Peyer's patch (tissue), 4 donors: ENCODE measurements around the gene KRT9. TPM values are rescaled to one million over a fixed set of nuclear protein-coding genes. Genes with fewer than 3 reads are reported as not detected.
"Not testable (repeated sequence)": the region's sequence is repeated elsewhere in the genome, so short reads cannot be mapped to it uniquely, and the experiment has no call there.

Experiments
- DNase-seq, 3 donors: peaks; one replicate each; pipeline ENCODE4 v3.0.0-alpha.2; 2017 to 2019
- H3K27ac ChIP-seq, 4 donors: fragments of 200-600 bp; sonication (generic); one replicate each; pipeline ENCODE4 v1.5.1; 2016 to 2019
- H3K27me3 ChIP-seq, 2 donors: fragments of 200-600 bp; sonication (generic); one replicate each; pipeline ENCODE4 v1.5.1; 2019
- H3K36me3 ChIP-seq, 3 donors: fragments of 200-600 bp; sonication (generic); one replicate each; pipeline ENCODE4 v1.5.1; 2016 to 2019
- H3K4me1 ChIP-seq, 4 donors: fragments of 200-600 bp; sonication (generic); one replicate each; pipeline ENCODE4 v1.5.1; 2016 to 2019
- H3K4me3 ChIP-seq, 4 donors: fragments of 200-600 bp; sonication (generic); 1 replicate in 3 of 4; 2 replicates in 1 of 4; pipeline ENCODE4 v1.5.1; 2016 to 2019; ENCODE audit warnings: mild to moderate bottlenecking in 1 of 4
- H3K9me3 ChIP-seq, 4 donors: fragments of 200-600 bp; sonication (generic); one replicate each; pipeline ENCODE4 v1.5.1; 2016 to 2019; ENCODE audit warnings: mild to moderate bottlenecking in 1 of 4
- POLR2A ChIP-seq, 2 donors: fragments of 450-650 bp; IDR thresholded peaks; one replicate each; pipeline ENCODE4 v1.5.1; 2017; ENCODE audit warnings: antibody characterized with exemption in 2 of 2, mild to moderate bottlenecking in 2 of 2, moderate library complexity in 2 of 2
- total RNA-seq, 4 donors: library from RNA; depleted of rRNA; stranded (reverse); fragments of >200 nt; gene quantifications; one replicate each; pipeline ENCODE4 v1.1.0, GENCODE V29; 2016
- TF ChIP-seq, protein P1 (sequence below), 6 experiments: fragments of 450-650 bp in 4 of 6; fragments of 200-600 bp in 2 of 6; sonication (generic) in 1 of 6; IDR thresholded peaks; one replicate each; pipeline ENCODE4 v1.5.1; 2017 to 2019; ENCODE audit warnings: antibody characterized with exemption in 6 of 6, mild to moderate bottlenecking in 3 of 6, moderate library complexity in 1 of 6

KRT9 gene
- total RNA-seq, 4 donors from 2014 or later, result not detected

DNA sequence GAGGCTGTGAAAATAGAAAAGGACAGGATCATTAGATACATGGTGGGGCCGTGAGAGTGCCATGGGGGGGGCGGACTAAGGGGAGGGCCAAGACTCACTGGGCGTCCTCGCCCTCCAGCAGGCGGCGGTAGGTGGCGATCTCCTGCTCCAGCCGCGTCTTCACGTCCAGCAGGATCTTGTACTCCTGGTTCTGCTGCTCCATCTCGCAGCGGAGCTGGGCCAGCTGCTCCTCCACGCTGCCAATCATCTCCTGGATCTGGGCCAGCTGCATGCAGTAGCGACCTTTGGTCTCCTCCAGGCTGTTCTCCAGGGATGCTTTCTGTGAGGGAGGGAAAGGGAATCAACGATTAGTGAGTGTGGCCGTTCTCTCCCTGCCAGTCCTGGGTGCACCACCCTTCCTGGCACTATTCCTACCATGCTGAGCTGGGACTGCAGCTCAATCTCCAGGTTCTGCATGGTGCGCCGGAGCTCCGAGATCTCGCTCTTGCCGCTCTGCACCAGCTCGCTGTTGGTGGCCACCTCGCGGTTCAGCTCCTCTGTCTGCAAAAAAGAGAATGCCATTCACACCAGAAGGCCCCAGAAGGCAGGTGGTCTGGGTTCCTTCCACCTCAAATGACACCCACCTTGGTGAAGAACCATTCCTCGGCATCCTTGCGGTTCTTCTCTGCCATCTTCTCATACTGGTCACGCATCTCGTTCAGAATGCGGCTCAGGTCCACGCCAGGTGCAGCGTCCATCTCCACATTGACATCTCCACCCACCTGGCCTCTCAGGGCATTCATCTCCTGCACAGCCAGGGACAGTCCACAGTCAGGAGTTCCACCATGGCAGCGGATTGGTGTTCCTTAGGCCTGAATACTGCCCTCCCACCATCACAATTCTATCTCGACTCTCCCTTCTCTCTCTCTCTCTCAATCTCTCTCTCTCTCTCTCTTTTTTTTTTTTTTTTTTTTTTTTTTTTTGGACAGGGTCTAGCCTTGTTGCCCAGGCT is 11.6 kb upstream of the KRT9 start:
- peak in 2 of 3 donors; percentile 89 to 90 for DNase-seq
- Histone ChIP-seq H3K4me3 (no peak overlapping the region), H3K4me1 (peaks cover 0 to 16% (median 0%) of the 10 kb centered on the region in 4 donors), H3K27ac (peak overlapping the region in 1 of 4 donors; percentile 42), H3K36me3 (no peaks in the 10 kb centered on the region), H3K9me3 (no peaks in the 10 kb centered on the region), H3K27me3 (no peaks in the 10 kb centered on the region)
- TF ChIP-seq POLR2A (IDR thresholded peaks at IDR 0.05), result peak in 1 of 2 donors; percentile 16
- TF ChIP-seq, protein P1, sequence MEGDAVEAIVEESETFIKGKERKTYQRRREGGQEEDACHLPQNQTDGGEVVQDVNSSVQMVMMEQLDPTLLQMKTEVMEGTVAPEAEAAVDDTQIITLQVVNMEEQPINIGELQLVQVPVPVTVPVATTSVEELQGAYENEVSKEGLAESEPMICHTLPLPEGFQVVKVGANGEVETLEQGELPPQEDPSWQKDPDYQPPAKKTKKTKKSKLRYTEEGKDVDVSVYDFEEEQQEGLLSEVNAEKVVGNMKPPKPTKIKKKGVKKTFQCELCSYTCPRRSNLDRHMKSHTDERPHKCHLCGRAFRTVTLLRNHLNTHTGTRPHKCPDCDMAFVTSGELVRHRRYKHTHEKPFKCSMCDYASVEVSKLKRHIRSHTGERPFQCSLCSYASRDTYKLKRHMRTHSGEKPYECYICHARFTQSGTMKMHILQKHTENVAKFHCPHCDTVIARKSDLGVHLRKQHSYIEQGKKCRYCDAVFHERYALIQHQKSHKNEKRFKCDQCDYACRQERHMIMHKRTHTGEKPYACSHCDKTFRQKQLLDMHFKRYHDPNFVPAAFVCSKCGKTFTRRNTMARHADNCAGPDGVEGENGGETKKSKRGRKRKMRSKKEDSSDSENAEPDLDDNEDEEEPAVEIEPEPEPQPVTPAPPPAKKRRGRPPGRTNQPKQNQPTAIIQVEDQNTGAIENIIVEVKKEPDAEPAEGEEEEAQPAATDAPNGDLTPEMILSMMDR (IDR thresholded peaks at IDR 0.05), result peak in 4 of 6 experiments; percentile 13 to 56 (median 50)

DNA sequence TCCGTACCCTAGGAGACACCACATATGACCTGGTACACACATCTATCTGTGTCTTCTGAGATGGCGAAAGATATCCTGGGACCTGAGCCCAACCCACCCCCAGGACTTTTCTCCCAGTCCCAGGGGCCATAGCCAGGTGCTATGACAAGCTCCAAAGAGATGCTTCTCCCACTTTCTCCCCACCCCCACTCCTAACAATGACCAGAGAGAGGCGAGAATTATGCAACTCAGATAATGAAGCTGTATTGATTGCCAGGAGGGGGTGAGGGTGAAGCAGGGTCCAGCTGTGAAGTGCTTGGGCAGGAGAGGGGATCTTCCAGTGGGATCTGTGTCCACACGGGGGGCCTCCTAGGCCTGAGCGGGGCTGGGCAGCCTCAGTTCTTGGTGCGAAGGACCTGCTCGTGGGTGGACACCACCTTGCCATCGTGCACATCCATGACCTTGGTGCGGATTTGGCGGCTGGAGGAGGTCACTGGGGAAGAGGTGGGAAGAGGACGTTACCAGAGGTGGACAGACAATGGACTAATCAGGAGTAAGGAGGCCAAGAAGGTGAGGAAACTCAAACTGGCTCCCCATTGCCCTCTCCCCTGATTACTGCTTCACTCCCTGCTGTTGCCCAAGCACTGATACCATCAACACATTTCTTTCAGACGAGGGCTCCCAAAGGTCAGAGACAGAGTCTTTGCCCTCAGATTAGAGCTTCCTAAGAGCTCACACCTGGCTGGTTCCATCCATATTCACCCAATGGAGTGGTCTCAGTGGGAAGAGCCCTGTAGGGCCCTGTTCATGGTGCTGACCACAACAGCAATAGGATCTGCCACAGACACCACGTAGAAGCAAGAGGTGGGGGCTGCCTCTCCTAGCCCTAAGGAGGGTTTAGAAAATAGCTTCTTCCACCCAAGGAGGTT is 10.5 kb upstream of the KRT9 start:
- Histone ChIP-seq H3K27ac (peak overlapping the region in 1 of 4 donors; percentile 42), H3K4me1 (peaks cover 0 to 16% (median 0%) of the 10 kb centered on the region in 4 donors)
- not testable (repeated sequence) for H3K9me3 ChIP-seq, H3K27me3 ChIP-seq, H3K4me3 ChIP-seq, DNase-seq, H3K36me3 ChIP-seq

DNA sequence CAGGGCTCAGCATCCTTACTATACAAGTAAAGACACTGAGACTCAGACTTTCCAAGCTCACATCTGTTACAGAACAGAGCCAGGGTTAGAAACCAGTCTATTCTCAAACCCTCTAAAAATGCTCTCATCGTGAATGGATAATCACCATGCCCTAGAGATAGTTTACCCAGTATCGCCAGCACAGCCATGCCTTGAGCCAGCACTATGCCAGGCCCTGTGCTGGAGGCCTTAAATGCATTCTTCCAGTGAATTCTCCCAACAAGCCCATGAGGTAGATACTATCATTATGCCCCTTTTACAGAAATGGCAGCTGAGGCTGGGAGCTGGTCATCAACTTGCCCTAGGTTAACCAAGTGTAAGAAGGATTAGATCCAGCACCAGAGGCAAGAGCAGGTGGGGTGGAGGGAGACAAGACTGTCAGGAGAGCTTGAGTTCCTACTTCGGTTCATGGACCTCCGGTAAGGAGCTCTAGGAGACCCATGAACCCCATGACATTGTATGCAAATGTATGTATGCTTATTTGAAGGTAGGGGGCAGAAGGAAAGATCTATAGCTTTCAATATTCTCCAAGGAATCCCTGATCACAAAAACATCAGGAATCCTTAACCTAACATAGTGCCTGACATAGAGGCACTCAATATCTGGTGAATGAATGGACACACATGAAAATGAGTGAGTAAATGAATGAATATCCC is 9.7 kb upstream of the KRT9 start:
- TF ChIP-seq POLR2A (IDR thresholded peaks at IDR 0.05), result no peak
- TF ChIP-seq, protein P1 (IDR thresholded peaks at IDR 0.05), result no peak
- Histone ChIP-seq H3K4me1 (peaks cover 0 to 22% (median under 1%) of the 10 kb centered on the region in 4 donors), H3K36me3 (no peaks in the 10 kb centered on the region)

DNA sequence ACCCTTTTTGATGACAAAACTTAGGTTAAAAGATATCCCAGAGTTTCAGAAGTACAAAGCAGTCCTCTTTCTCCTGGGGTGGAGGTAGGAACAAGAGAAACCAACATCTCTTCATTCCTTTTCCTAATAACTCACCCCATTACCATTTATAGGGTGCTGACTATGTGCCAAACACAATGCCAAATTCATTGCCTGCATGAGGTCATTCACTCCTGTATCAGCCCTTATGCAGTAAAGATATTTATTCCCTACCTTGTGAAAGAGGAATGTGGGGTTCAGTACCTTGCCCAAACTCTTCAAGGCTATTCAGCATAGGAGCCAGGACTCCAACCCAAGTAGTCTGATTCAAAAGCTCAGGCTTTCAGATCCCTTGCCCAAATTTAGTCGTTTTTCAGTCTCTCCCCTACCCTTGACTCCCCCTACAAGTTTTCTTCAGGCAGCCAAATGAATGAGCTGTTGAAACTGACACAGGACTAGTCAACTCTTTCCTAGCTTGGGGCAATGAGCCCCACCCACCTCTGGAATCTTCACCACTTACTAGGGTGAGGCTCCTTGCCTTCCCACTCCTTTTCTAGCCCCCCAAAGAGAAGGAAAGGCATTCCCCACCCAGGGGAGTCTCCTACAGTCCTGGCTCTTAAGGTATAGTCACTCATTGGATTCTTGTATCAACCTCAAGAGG is 9.0 kb upstream of the KRT9 start:
- H3K36me3 ChIP-seq, result no peaks in the 10 kb centered on the region
- H3K27me3 ChIP-seq, result no peaks in the 10 kb centered on the region
- no peak for TF ChIP-seq POLR2A (IDR thresholded peaks at IDR 0.05)
- TF ChIP-seq, protein P1 (IDR thresholded peaks at IDR 0.05), result no peak
- H3K9me3 ChIP-seq, result no peaks in the 10 kb centered on the region
- H3K4me3 ChIP-seq, result no peak overlapping the region
- peaks cover 0 to 24% (median 1%) of the 10 kb centered on the region in 4 donors for H3K4me1 ChIP-seq
- DNase-seq, result no peak
- H3K27ac ChIP-seq, result no peak overlapping the region

More for the DNA sequence above, 9.7 kb upstream of the KRT9 start:
- no peak for DNase-seq
- Histone ChIP-seq H3K27ac (no peak overlapping the region), H3K9me3 (no peaks in the 10 kb centered on the region), H3K27me3 (no peaks in the 10 kb centered on the region), H3K4me3 (no peak overlapping the region)

DNA sequence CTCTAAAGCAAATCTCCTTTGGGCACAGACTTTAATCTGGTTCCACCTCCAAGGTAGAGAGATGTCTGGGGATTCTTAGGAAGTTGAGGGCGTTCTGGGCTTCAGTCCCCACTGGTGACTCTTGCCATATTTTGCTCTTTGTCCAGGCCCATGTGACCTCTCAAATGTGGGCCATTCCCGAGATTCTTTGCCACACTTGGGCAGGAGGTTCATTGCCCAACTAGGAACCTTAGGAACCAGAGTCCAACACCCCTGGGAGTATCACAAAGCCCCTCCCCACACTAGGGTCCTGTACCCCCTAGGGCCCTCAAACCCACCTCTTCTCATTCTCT is 8.4 kb upstream of the KRT9 start:
- no peak for TF ChIP-seq POLR2A (IDR thresholded peaks at IDR 0.05)
- TF ChIP-seq, protein P1 (IDR thresholded peaks at IDR 0.05), result no peak
- H3K36me3 ChIP-seq, result no peaks in the 10 kb centered on the region
- no peaks in the 10 kb centered on the region for H3K27me3 ChIP-seq
- no peak overlapping the region for H3K4me3 ChIP-seq
- no peaks in the 10 kb centered on the region for H3K9me3 ChIP-seq
- no peak for DNase-seq
- no peak overlapping the region for H3K27ac ChIP-seq
- peaks cover 0 to 24% (median 1%) of the 10 kb centered on the region in 4 donors for H3K4me1 ChIP-seq
